OCI-LY3 (cell line): ENCODE results near the gene EXD1.

Experiments used
- H2AFZ ChIP-seq: fragments of 200-600, 300-600 bp; shearing (Covaris generic); 2 replicates; pipeline ENCODE4 v1.6.0; 2014; ENCODE audit warnings: antibody characterized with exemption, low read depth, low read length
- H3K27ac ChIP-seq: fragments of 200-600, 300-600 bp; sonication (generic); 2 replicates; pipeline ENCODE4 v1.5.1; 2014; ENCODE audit warnings: mild to moderate bottlenecking, low read length, moderate library complexity, mixed read lengths
- H3K27me3 ChIP-seq: fragments of 200-600, 300-600 bp; sonication (generic); 2 replicates; pipeline ENCODE4 v1.6.1; 2014; ENCODE audit warnings: low read depth, low read length, mixed read lengths
- H3K36me3 ChIP-seq: fragments of 200-600, 300-600 bp; sonication (generic); replicated peaks from 2 replicates; pipeline ENCODE3; 2014; ENCODE audit warnings: low read depth, low read length, mixed read lengths
- H3K4me1 ChIP-seq: fragments of 300-600, 200-600 bp; sonication (generic); 2 replicates; pipeline ENCODE4 v1.6.1; 2014; ENCODE audit warnings: low read length, mixed read lengths
- H3K4me2 ChIP-seq: fragments of 200-600, 300-600 bp; sonication (generic); 2 replicates; pipeline ENCODE4 v1.6.1; 2014; ENCODE audit warnings: low read length, mixed read lengths
- H3K4me3 ChIP-seq: fragments of 300-600, 200-600 bp; sonication (generic); 2 replicates; pipeline ENCODE4 v1.5.1; 2014; ENCODE audit warnings: antibody characterized with exemption, mild to moderate bottlenecking, low read length, moderate library complexity
- H3K79me2 ChIP-seq: fragments of 300-600, 200-600 bp; shearing (Covaris generic); 2 replicates; pipeline ENCODE4 v1.6.1; 2014; ENCODE audit warnings: mild to moderate bottlenecking, low read length, mixed read lengths
- H3K9ac ChIP-seq: fragments of 300-600, 200-600 bp; shearing (Covaris generic); 2 replicates; pipeline ENCODE4 v1.6.0; 2014; ENCODE audit warnings: mild to moderate bottlenecking, low read length, moderate library complexity
- H3K9me3 ChIP-seq: fragments of 200-600, 300-600 bp; shearing (Covaris generic); 2 replicates; pipeline ENCODE4 v1.6.1; 2014; ENCODE audit warnings: low read length, mixed read lengths; ENCODE audit not compliant: insufficient read depth
- H4K20me1 ChIP-seq: fragments of 200-600, 300-600 bp; sonication (generic); 2 replicates; pipeline ENCODE4 v1.6.1; 2016; ENCODE audit warnings: low read length, mixed read lengths; ENCODE audit not compliant: insufficient read depth
- EZH2phosphoT487 ChIP-seq: fragments of 200-600 bp; shearing (Covaris generic); IDR thresholded peaks from 2 replicates; pipeline ENCODE4 v1.6.1; 2018; ENCODE audit warnings: antibody characterized with exemption, mixed run types, low read depth
- TF ChIP-seq, protein P1 (sequence below): fragments of 200-600, 300-600 bp; sonication (generic); IDR thresholded peaks from 2 replicates; pipeline ENCODE4 v1.5.1; 2014; ENCODE audit warnings: antibody characterized with exemption, low read length, low read depth

The EXD1 gene

GRCh38 chr15:41231422-41232226, 1.1 kb upstream of the EXD1 start:
- H3K4me1 ChIP-seq: peaks cover 10% of the 10 kb centered on the region
- no peaks in the 10 kb centered on the region for H3K9me3 ChIP-seq
- H3K27me3 ChIP-seq: no peaks in the 10 kb centered on the region
- H2AFZ ChIP-seq: peak overlapping the region; percentile 92
- no peaks in the 10 kb centered on the region for H4K20me1 ChIP-seq
- peak overlapping the region; percentile 10; the same call in 1 of the 2 replicates for H3K27ac ChIP-seq
- peak overlapping the region; percentile 95 for H3K4me2 ChIP-seq
- peak overlapping the region; percentile 90 for H3K4me3 ChIP-seq
- peak overlapping the region; percentile 75 for H3K9ac ChIP-seq
- H3K79me2 ChIP-seq: peaks cover 13% of the 10 kb centered on the region
- no peaks in the 10 kb centered on the region for H3K36me3 ChIP-seq
- no peak for TF ChIP-seq EZH2phosphoT487
- TF ChIP-seq, protein P1, sequence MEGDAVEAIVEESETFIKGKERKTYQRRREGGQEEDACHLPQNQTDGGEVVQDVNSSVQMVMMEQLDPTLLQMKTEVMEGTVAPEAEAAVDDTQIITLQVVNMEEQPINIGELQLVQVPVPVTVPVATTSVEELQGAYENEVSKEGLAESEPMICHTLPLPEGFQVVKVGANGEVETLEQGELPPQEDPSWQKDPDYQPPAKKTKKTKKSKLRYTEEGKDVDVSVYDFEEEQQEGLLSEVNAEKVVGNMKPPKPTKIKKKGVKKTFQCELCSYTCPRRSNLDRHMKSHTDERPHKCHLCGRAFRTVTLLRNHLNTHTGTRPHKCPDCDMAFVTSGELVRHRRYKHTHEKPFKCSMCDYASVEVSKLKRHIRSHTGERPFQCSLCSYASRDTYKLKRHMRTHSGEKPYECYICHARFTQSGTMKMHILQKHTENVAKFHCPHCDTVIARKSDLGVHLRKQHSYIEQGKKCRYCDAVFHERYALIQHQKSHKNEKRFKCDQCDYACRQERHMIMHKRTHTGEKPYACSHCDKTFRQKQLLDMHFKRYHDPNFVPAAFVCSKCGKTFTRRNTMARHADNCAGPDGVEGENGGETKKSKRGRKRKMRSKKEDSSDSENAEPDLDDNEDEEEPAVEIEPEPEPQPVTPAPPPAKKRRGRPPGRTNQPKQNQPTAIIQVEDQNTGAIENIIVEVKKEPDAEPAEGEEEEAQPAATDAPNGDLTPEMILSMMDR: no peak

DNA sequence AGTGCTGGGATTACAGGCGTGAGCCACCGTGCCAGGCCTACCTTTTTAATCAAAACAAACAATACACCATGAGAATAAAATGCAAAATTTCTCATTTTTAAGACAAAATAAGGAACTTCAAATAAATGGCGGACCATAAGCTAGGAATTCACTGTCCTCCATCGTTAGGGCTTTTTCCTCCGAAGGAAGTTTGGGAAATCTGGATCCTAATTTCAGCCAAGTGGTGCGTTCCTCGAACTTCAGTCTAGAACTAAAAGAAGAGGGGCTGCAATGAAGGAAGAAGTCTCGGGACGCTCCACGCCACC, 260 bp downstream of the EXD1 start:
- TF ChIP-seq EZH2phosphoT487: no peak
- TF ChIP-seq, protein P1: no peak
- Histone ChIP-seq H3K9me3 (no peaks in the 10 kb centered on the region), H2AFZ (peak overlapping the region; percentile 99), H3K36me3 (no peaks in the 10 kb centered on the region), H3K4me1 (peaks cover 10% of the 10 kb centered on the region), H3K79me2 (peaks cover 13% of the 10 kb centered on the region), H3K27me3 (no peaks in the 10 kb centered on the region), H3K9ac (peak overlapping the region; percentile 47; the same call in 1 of the 2 replicates), H4K20me1 (no peaks in the 10 kb centered on the region), H3K27ac (0 out of 2 replicates have a peak overlapping the region, but pooled peaks have one; percentile 25), H3K4me2 (peak overlapping the region; percentile 86), H3K4me3 (peak overlapping the region; percentile 90)

- Histone ChIP-seq H3K4me1 (no peaks in the 10 kb centered on the region), H3K4me2 (no peak overlapping the region), H2AFZ (no peak overlapping the region), H3K9ac (no peak overlapping the region), H4K20me1 (no peaks in the 10 kb centered on the region), H3K79me2 (no peaks in the 10 kb centered on the region), H3K4me3 (no peak overlapping the region), H3K27me3 (peaks cover 16% of the 10 kb centered on the region), H3K27ac (no peak overlapping the region), H3K36me3 (no peaks in the 10 kb centered on the region), H3K9me3 (no peaks in the 10 kb centered on the region)
- TF ChIP-seq EZH2phosphoT487: no peak
- TF ChIP-seq, protein P1: no peak
Measured at GRCh38 chr15:41219381-41219780, 11.2 kb downstream of the EXD1 start.

DNA sequence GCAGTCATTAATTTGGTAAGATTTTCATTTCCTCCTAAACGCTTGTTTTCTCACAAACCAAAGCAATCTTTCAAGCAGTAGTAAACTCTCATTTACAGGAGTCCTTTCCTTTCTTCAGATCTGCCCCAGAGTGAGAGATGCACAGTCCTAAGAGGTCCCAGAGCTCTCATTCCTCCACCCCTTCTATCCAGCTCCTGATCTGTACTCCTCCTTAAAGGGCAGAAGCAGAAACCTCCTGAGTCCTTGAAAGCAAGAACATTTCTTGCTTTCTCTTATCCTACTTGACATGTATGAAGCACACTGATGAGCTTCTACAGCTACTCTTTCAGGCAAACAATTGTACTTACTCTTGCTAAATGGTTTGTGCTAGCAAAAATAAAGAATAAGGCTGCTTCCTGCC, 11.7 kb downstream of the EXD1 start:
- H3K27me3 ChIP-seq: peaks cover 16% of the 10 kb centered on the region
- TF ChIP-seq, protein P1: no peak
- TF ChIP-seq EZH2phosphoT487: no peak

More for the DNA sequence above, 11.7 kb downstream of the EXD1 start:
- Histone ChIP-seq H4K20me1 (no peaks in the 10 kb centered on the region), H3K9ac (no peak overlapping the region), H3K27ac (no peak overlapping the region), H3K9me3 (no peaks in the 10 kb centered on the region), H3K4me2 (no peak overlapping the region), H3K4me3 (no peak overlapping the region), H3K79me2 (no peaks in the 10 kb centered on the region), H2AFZ (peak overlapping the region; percentile 1; the same call in 1 of the 2 replicates), H3K4me1 (no peaks in the 10 kb centered on the region), H3K36me3 (no peaks in the 10 kb centered on the region)
